Stimulated activated CD8-positive, alpha-beta memory T cell treated with anti-CD3 and anti-CD28 coated beads, Interleukin-12 subunit alpha, Interleukin-12 subunit beta, amount 100 ng/mL, for 24 hours (primary cell): ENCODE measurements around the gene FTCDNL1.

Source experiments
- DNase-seq: peaks from one replicate; pipeline ENCODE4 v3.0.0-alpha.2; 2020; ENCODE audit errors: extremely low read depth

FTCDNL1 gene

GRCh38 chr2:199742884-199743283 lies 108.1 kb downstream of the FTCDNL1 start:
- no peak for DNase-seq

- DNase-seq = no peak
These were observed 110.9 kb downstream of the FTCDNL1 start for GRCh38 chr2:199740111-199740428.

- DNase-seq = peak; percentile 27
These were observed 111.4 kb downstream of the FTCDNL1 start for GRCh38 chr2:199739413-199740110.

GRCh38 chr2:199738727-199739412 lies 112.1 kb downstream of the FTCDNL1 start:
- no peak for DNase-seq

- no peak for DNase-seq
These were observed 116.3 kb downstream of the FTCDNL1 start for GRCh38 chr2:199734651-199735050.

GRCh38 chr2:199734011-199734410 lies 117.0 kb downstream of the FTCDNL1 start:
- no peak for DNase-seq

GRCh38 chr2:199727801-199728200 lies 123.2 kb downstream of the FTCDNL1 start:
- DNase-seq = no peak

- DNase-seq = no peak
These were observed 123.7 kb downstream of the FTCDNL1 start for GRCh38 chr2:199727306-199727705.

GRCh38 chr2:199718074-199718473 lies 132.9 kb downstream of the FTCDNL1 start:
- no peak for DNase-seq

- DNase-seq = no peak
These were observed 133.4 kb downstream of the FTCDNL1 start for GRCh38 chr2:199717587-199717907.

- no peak for DNase-seq
These were observed 134.0 kb downstream of the FTCDNL1 start for GRCh38 chr2:199716807-199717586.

- no peak for DNase-seq
These were observed 137.2 kb downstream of the FTCDNL1 start for GRCh38 chr2:199713746-199714145.

GRCh38 chr2:199710551-199710950 lies 140.4 kb downstream of the FTCDNL1 start:
- no peak for DNase-seq
